H1 (cell line): ENCODE measurements around the gene DNAL1. TPM values are rescaled to one million over a fixed set of nuclear protein-coding genes. Genes with fewer than 3 reads are reported as not detected.
A peak's percentile ranks its signal among the peaks of the same experiment; 100 is the strongest.

ENCODE experiments used
- CTCF ChIA-PET: fragments of 300-600 bp; sonication (Branson Sonifier 250); formaldehyde crosslinking; loops from one replicate; lab custom pipeline; 2021; ENCODE audit not compliant: partially characterized antibody; lab: Charles Lee
- POLR2A ChIA-PET: fragments of 300-600 bp; sonication (Branson Sonifier 250); formaldehyde crosslinking; loops from one replicate; lab custom pipeline; 2021; ENCODE audit warnings: inconsistent platforms; ENCODE audit not compliant: partially characterized antibody; lab: Charles Lee
- DNase-seq, 2 experiments: peaks; one replicate each; pipeline versions ENCODE4 v3.0.0 to v3.0.0-alpha.2; 2010 to 2022; ENCODE audit warnings: low spot score in 2 of 2, low read depth in 1 of 2, mixed read lengths in 1 of 2
- FAIRE-seq: peaks from 2 replicates; lab custom pipeline; 2011; peaks lifted over from hg19 to GRCh38; lab: Jason Lieb, UNC
- H2AFZ ChIP-seq: 2 replicates; pipeline ENCODE4 v1.8.1; 2012; ENCODE audit warnings: low read length, inconsistent platforms
- H2AK5ac ChIP-seq: 2 replicates; pipeline ENCODE4 v1.6.1; 2013; ENCODE audit warnings: low read depth, low read length
- H2BK120ac ChIP-seq: replicated peaks from 2 replicates; pipeline ENCODE3; 2013; ENCODE audit warnings: low read depth, low read length, inconsistent platforms
- H2BK12ac ChIP-seq: 2 replicates; pipeline ENCODE4 v1.6.1; 2013; ENCODE audit warnings: low read depth, low read length
- H2BK15ac ChIP-seq: 2 replicates; pipeline ENCODE4 v1.6.1; 2013; ENCODE audit warnings: low read length
- H2BK20ac ChIP-seq: 2 replicates; pipeline ENCODE4 v1.6.1; 2013; ENCODE audit warnings: low read length
- H2BK5ac ChIP-seq: 2 replicates; pipeline ENCODE4 v1.6.1; 2013; ENCODE audit warnings: low read depth, low read length
- H3K14ac ChIP-seq: 2 replicates; pipeline ENCODE4 v1.6.1; 2013; ENCODE audit warnings: inconsistent platforms; ENCODE audit not compliant: insufficient read length
- H3K18ac ChIP-seq: 2 replicates; pipeline ENCODE4 v1.6.1; 2013; ENCODE audit warnings: low read length; ENCODE audit errors: extremely low read depth
- H3K23ac ChIP-seq: 2 replicates; pipeline ENCODE4 v1.6.1; 2013; ENCODE audit warnings: inconsistent platforms; ENCODE audit not compliant: insufficient read length
- H3K23me2 ChIP-seq: 2 replicates; pipeline ENCODE4 v1.6.1; 2013; ENCODE audit warnings: low read depth, low read length
- H3K27ac ChIP-seq: 2 replicates; pipeline ENCODE4 v1.6.1; 2011; ENCODE audit warnings: low read depth, low read length, inconsistent platforms
- H3K27me3 ChIP-seq, 4 experiments: replicated peaks in 1 of 4; 1 replicate in 1 of 4; 2 replicates in 3 of 4; pipeline versions ENCODE4 v1.6.1 to v1.8.1; 2011 to 2013; ENCODE audit warnings: low read length in 3 of 4, mild to moderate bottlenecking in 3 of 4, inconsistent platforms in 2 of 4, mixed read lengths in 2 of 4, moderate library complexity in 1 of 4; ENCODE audit not compliant: control insufficient read depth in 3 of 4, insufficient read depth in 3 of 4; ENCODE audit errors: extremely low read depth in 1 of 4
- H3K36me3 ChIP-seq, 4 experiments: 2 replicates each; pipeline versions ENCODE4 v1.6.1 to v1.8.1; 2011 to 2013; ENCODE audit warnings: mild to moderate bottlenecking in 4 of 4, low read length in 3 of 4, moderate library complexity in 2 of 4, control low read depth in 1 of 4, inconsistent platforms in 1 of 4; ENCODE audit not compliant: insufficient read depth in 4 of 4, control insufficient read depth in 2 of 4
- H3K4ac ChIP-seq: replicated peaks from 2 replicates; pipeline ENCODE3; 2013; ENCODE audit warnings: low read length, low read depth, mixed read lengths, inconsistent platforms; ENCODE audit not compliant: insufficient read length
- H3K4me1 ChIP-seq, 4 experiments: replicated peaks in 1 of 4; 1 replicate in 1 of 4; 2 replicates in 3 of 4; pipeline versions ENCODE4 v1.6.1 to v1.8.1; 2011 to 2013; ENCODE audit warnings: low read length in 3 of 4, inconsistent platforms in 2 of 4, mixed read lengths in 1 of 4; ENCODE audit not compliant: insufficient read depth in 4 of 4, control insufficient read depth in 3 of 4
- H3K4me2 ChIP-seq, 2 experiments: 2 replicates each; pipeline versions ENCODE4 v1.6.1 to v1.8.1; 2011 to 2013; ENCODE audit warnings: low read depth in 2 of 2, low read length in 2 of 2, control low read depth in 1 of 2, inconsistent platforms in 1 of 2, mild to moderate bottlenecking in 1 of 2; ENCODE audit not compliant: insufficient read depth in 1 of 2
- H3K4me3 ChIP-seq, 4 experiments: fragments of 200-600, 300-600 bp in 1 of 4; sonication (generic), shearing (Covaris generic), sonication (Bioruptor Twin) in 1 of 4; 2 replicates each; pipeline versions ENCODE4 v1.5.1 to v1.8.1; 2011 to 2016; ENCODE audit warnings: low read length in 4 of 4, low read depth in 3 of 4, control low read depth in 2 of 4, inconsistent platforms in 2 of 4, mild to moderate bottlenecking in 2 of 4, mixed read lengths in 1 of 4, moderate library complexity in 1 of 4; ENCODE audit not compliant: insufficient read depth in 2 of 4; ENCODE audit errors: extremely low read depth in 1 of 4
- H3K56ac ChIP-seq: replicated peaks from 2 replicates; pipeline ENCODE3; 2013; ENCODE audit warnings: low read depth, mild to moderate bottlenecking, mixed read lengths, low read length, inconsistent platforms; ENCODE audit not compliant: insufficient read length
- H3K79me1 ChIP-seq: 2 replicates; pipeline ENCODE4 v1.6.1; 2013; ENCODE audit warnings: low read depth, low read length, control low read depth
- H3K79me2 ChIP-seq, 2 experiments: 2 replicates each; pipeline versions ENCODE4 v1.6.1 to v1.8.1; 2012 to 2013; ENCODE audit warnings: low read length in 2 of 2, mild to moderate bottlenecking in 2 of 2, inconsistent platforms in 1 of 2; ENCODE audit not compliant: insufficient read depth in 2 of 2, control insufficient read depth in 1 of 2
- H3K9ac ChIP-seq, 4 experiments: replicated peaks in 1 of 4; 1 replicate in 1 of 4; 2 replicates in 3 of 4; pipeline versions ENCODE4 v1.6.1 to v1.8.1; 2011 to 2013; ENCODE audit warnings: low read depth in 3 of 4, low read length in 3 of 4, control low read depth in 2 of 4, mild to moderate bottlenecking in 2 of 4, moderate library complexity in 2 of 4, inconsistent platforms in 1 of 4; ENCODE audit errors: extremely low read depth in 1 of 4
- H3K9me3 ChIP-seq, 2 experiments: 2 replicates each; pipeline versions ENCODE4 v1.6.1 to v1.8.1; 2012 to 2013; ENCODE audit warnings: mild to moderate bottlenecking in 2 of 2, moderate library complexity in 2 of 2, control low read depth in 1 of 2, inconsistent platforms in 1 of 2, low read depth in 1 of 2, low read length in 1 of 2, mixed read lengths in 1 of 2; ENCODE audit not compliant: insufficient read depth in 2 of 2
- H4K20me1 ChIP-seq, 2 experiments: replicated peaks in 1 of 2; 2 replicates each; pipeline versions ENCODE3 to v1.8.1; 2011 to 2013; ENCODE audit warnings: inconsistent platforms in 2 of 2, low read length in 2 of 2, mild to moderate bottlenecking in 1 of 2; ENCODE audit not compliant: insufficient read depth in 2 of 2, control insufficient read depth in 1 of 2
- H4K5ac ChIP-seq: 2 replicates; pipeline ENCODE4 v1.6.1; 2013; ENCODE audit warnings: low read length, low read depth, mixed read lengths, inconsistent platforms; ENCODE audit not compliant: insufficient read length
- H4K8ac ChIP-seq: 2 replicates; pipeline ENCODE4 v1.8.0; 2013; ENCODE audit warnings: mild to moderate bottlenecking, moderate library complexity, low read length, inconsistent platforms; ENCODE audit not compliant: insufficient read depth; ENCODE audit errors: extremely low read depth
- H4K91ac ChIP-seq: replicated peaks from 2 replicates; pipeline ENCODE3; 2013; ENCODE audit warnings: low read length, mixed read lengths, inconsistent platforms; ENCODE audit not compliant: insufficient read length
- CTBP2 ChIP-seq: IDR thresholded peaks from 2 replicates; pipeline ENCODE4 v1.7.0; 2011; ENCODE audit warnings: borderline replicate concordance, mild to moderate bottlenecking, moderate library complexity, mixed read lengths, low read length; ENCODE audit not compliant: insufficient read depth, insufficient read length
- POU5F1 ChIP-seq: IDR thresholded peaks from 2 replicates; pipeline ENCODE4 v1.6.1; 2011; ENCODE audit warnings: low read depth, mild to moderate bottlenecking, low read length, moderate library complexity
- SIX5 ChIP-seq: IDR thresholded peaks from 2 replicates; pipeline ENCODE4 v1.6.1; 2011; ENCODE audit warnings: mild to moderate bottlenecking, low read depth, low read length
- SUZ12 ChIP-seq: fragments of 200-600 bp; sonication (generic); IDR thresholded peaks from 2 replicates; pipeline ENCODE4 v1.6.1; 2012; ENCODE audit warnings: mild to moderate bottlenecking, inconsistent platforms, low read length, moderate library complexity, mixed read lengths
- TBP ChIP-seq: IDR thresholded peaks from 2 replicates; pipeline ENCODE4 v1.6.1; 2011; ENCODE audit warnings: low read depth, low read length, improper control_type of control experiment
- TEAD4 ChIP-seq: IDR thresholded peaks from 2 replicates; pipeline ENCODE4 v1.6.1; 2012; ENCODE audit warnings: low read depth, low read length, inconsistent platforms, mixed read lengths
- WGBS, 2 experiments: shearing (Covaris generic) in 1 of 2; methylation state at CpG; one replicate each; pipeline versions ENCODE4 v1.1.6 to v1.1.7; 2013 to 2015; ENCODE audit warnings: low lambda C conversion rate in 2 of 2, mixed read lengths in 2 of 2, inconsistent platforms in 1 of 2, low coverage in 1 of 2, missing lambda C conversion rate in 1 of 2; ENCODE audit not compliant: insufficient replicate concordance in 2 of 2, insufficient coverage in 1 of 2, insufficient read length in 1 of 2; ENCODE audit errors: extremely low coverage in 1 of 2, missing lambda C conversion rate in 1 of 2; 5-methylcytosine and 5-hydroxymethylcytosine counted together
- polyA plus RNA-seq, 7 experiments: library from polyadenylated mRNA; depleted of rRNA in 3 of 7; stranded (reverse) in 5 of 7; unstranded in 2 of 7; fragments of >200 nt in 5 of 7; fragments of 200-250 nt in 2 of 7; gene quantifications; 1 replicate in 5 of 7; 2 replicates in 1 of 7; 4 replicates in 1 of 7; pipeline versions ENCODE4 v1.2.1 to v1.2.3, GENCODE V29; 2011 to 2013; ENCODE audit warnings: missing spikeins in 2 of 7, mixed read lengths in 2 of 7
- total RNA-seq: library from RNA; stranded (reverse); fragmentation: NEBNext Ultra II Directional; extraction: Animal tissue kit (Norgen Biotek cat#: 25700); gene quantifications from 2 replicates; pipeline ENCODE4 v1.2.1, GENCODE V29; 2021
- TF ChIP-seq, protein P1 (sequence below): IDR thresholded peaks from 2 replicates; pipeline ENCODE4 v1.6.1; 2012; ENCODE audit warnings: inconsistent platforms

The DNAL1 gene
- total and polyA plus RNA-seq, 2 of the 8 experiments (the other 6 are each of a cell fraction or from before 2014, with no cell fraction given): 2.8 to 16.8 TPM

DNA sequence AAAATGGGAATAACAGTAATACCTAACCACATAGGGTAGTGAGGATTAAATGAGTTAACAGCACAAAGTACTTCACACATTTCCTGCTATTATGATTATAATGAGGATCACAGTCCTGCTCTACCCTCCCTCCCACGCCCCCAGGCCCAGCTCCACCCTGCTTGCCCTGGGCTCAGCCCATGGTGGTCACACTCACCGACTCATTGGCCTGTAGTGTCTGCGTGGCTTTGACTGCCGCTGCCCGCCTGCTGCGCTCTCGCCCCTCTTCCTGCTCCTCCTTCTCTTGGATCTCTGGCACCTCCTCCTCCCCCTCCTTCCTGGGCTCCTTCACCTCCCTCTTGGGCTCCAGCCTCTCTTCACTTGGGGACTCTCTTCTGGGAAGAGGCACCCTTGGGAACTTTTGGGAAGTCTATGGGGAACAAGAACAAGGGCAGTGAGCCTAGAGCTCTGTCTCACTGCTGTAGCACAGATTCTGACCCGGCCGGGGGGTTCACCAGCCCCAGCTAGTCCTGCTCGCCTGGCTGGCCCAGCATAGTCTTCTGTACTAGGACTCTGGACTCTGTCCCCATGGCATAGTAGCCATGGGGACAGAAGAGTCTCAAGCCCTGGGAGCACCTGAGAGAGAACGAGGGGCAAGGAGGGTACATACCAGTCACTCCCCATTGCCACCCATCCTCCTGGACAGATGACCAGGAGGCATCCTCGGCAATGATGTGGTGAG is 76.5 kb downstream of the DNAL1 start:
- Histone ChIP-seq H4K20me1 (peaks cover 0 to 4% of the 10 kb centered on the region in 2 experiments), H3K4ac (no peak overlapping the region), H3K18ac (no peak overlapping the region), H3K56ac (no peak overlapping the region), H3K9me3 (no peaks in the 10 kb centered on the region), H3K23me2 (peaks cover 12% of the 10 kb centered on the region), H3K27me3 (peaks cover 0 to 3% (median 2%) of the 10 kb centered on the region in 4 experiments; a peak in 1 of 7 replicates), H2BK12ac (no peak overlapping the region; the same call in 1 of the 2 replicates), H2AFZ (no peak overlapping the region), H3K79me2 (no peaks in the 10 kb centered on the region), H3K4me3 (no peak overlapping the region), H2BK5ac (0 out of 2 replicates have a peak overlapping the region, but pooled peaks have one; percentile 2), H3K4me1 (peaks cover 15 to 28% (median 23%) of the 10 kb centered on the region in 4 experiments), H2BK20ac (peak overlapping the region; percentile 73; the same call in 1 of the 2 replicates), H3K27ac (no peak overlapping the region), H3K9ac (no peak overlapping the region), H2AK5ac (no peak overlapping the region), H3K79me1 (peaks cover 2% of the 10 kb centered on the region; the same call in 1 of the 2 replicates), H4K91ac (no peak overlapping the region), H2BK15ac (no peak overlapping the region), H4K5ac (no peak overlapping the region), H2BK120ac (no peak overlapping the region), H3K14ac (no peak overlapping the region), H3K23ac (no peak overlapping the region), H4K8ac (no peak overlapping the region), H3K4me2 (no peak overlapping the region; a peak in 1 of 4 replicates), H3K36me3 (peaks cover 0 to 6% (median 0%) of the 10 kb centered on the region in 4 experiments; a peak in 2 of 8 replicates)
- ChIA-PET POLR2A (interaction anchor here (0.6 to 3.4 kb wide), 2 partner anchors 8 to 82 kb away, joined by 4 to 15 read pairs; partner anchors contain the start of gene PNMA1), CTCF (interaction anchor here (0.5 to 1.2 kb wide), 5 partner anchors 34 to 819 kb away, joined by 3 read pairs; no protein-coding TSS in a partner anchor)
- no peak for TF ChIP-seq CTBP2
- no peak for TF ChIP-seq TEAD4
- TF ChIP-seq, protein P1, sequence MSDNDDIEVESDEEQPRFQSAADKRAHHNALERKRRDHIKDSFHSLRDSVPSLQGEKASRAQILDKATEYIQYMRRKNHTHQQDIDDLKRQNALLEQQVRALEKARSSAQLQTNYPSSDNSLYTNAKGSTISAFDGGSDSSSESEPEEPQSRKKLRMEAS: no peak
- TF ChIP-seq SUZ12: no peak
- TF ChIP-seq TBP: 0 out of 2 replicates have a peak, but pooled peaks have one; percentile 20
- no peak for TF ChIP-seq SIX5
- TF ChIP-seq POU5F1: no peak
- FAIRE-seq: no peak
- WGBS, 2 experiments: 65% methylated on average over 8 of the region's 12 CpGs; no CpG with 5 or more reads in 1 of the 2 experiments
- DNase-seq: peak in 1 of 2 experiments; percentile 47
